Stimulated activated CD8-positive, alpha-beta memory T cell treated with anti-CD3 and anti-CD28 coated beads, Interleukin-2, amount 100 ng/mL, for 1 hour (primary cell): Measurements from ENCODE around the gene C16orf54.
"Not testable (repeated sequence)": the region's sequence is repeated elsewhere in the genome, so short reads cannot be mapped to it uniquely, and the experiment has no call there.

Experiments
- DNase-seq, 2 donors: peaks; one replicate each; pipeline ENCODE4 v3.0.0-alpha.2; 2020; ENCODE audit warnings: low read depth in 2 of 2

C16orf54 gene

GRCh38 chr16:29767062-29767461 is 21.3 kb upstream of the C16orf54 start:
- DNase-seq, result no peak

GRCh38 chr16:29766571-29766970 is 20.8 kb upstream of the C16orf54 start:
- DNase-seq, result no peak

- no peak for DNase-seq
Observed at GRCh38 chr16:29765167-29766032, 19.6 kb upstream of the C16orf54 start.

GRCh38 chr16:29763326-29763725 is 17.5 kb upstream of the C16orf54 start:
- no peak for DNase-seq

- no peak for DNase-seq
Observed at GRCh38 chr16:29761882-29762281, 16.1 kb upstream of the C16orf54 start.

GRCh38 chr16:29761280-29761651 is 15.5 kb upstream of the C16orf54 start:
- not testable (repeated sequence) for DNase-seq

- no peak for DNase-seq
Observed at GRCh38 chr16:29760567-29761279, 14.9 kb upstream of the C16orf54 start.

- no peak for DNase-seq
Observed at GRCh38 chr16:29757950-29758466, 12.2 kb upstream of the C16orf54 start.

GRCh38 chr16:29757086-29757485 is 11.3 kb upstream of the C16orf54 start:
- DNase-seq, result not testable (repeated sequence)

- no peak for DNase-seq
Observed at GRCh38 chr16:29756654-29757053, 10.9 kb upstream of the C16orf54 start.

- no peak for DNase-seq
Observed at GRCh38 chr16:29753516-29753915, 7.7 kb upstream of the C16orf54 start.

- DNase-seq, result not testable (repeated sequence)
Observed at GRCh38 chr16:29748760-29749149, 3.0 kb upstream of the C16orf54 start.

- DNase-seq, result no peak
Observed at GRCh38 chr16:29747947-29748759, 2.4 kb upstream of the C16orf54 start.

- DNase-seq, result not testable (repeated sequence)
Observed at GRCh38 chr16:29746518-29746917, 728 bp upstream of the C16orf54 start.

GRCh38 chr16:29745121-29745852 is 503 bp downstream of the C16orf54 start:
- peak in 1 of 2 donors; percentile 24 for DNase-seq

- no peak for DNase-seq
Observed at GRCh38 chr16:29744541-29745101, 1.2 kb downstream of the C16orf54 start.

- DNase-seq, result no peak
Observed at GRCh38 chr16:29743827-29744531, 1.8 kb downstream of the C16orf54 start.

- no peak for DNase-seq
Observed at GRCh38 chr16:29743475-29743826, 2.3 kb downstream of the C16orf54 start.

- DNase-seq, result no peak
Observed at GRCh38 chr16:29742683-29743275, 3.0 kb downstream of the C16orf54 start.

GRCh38 chr16:29740630-29741015 is 5.2 kb downstream of the C16orf54 start:
- not testable (repeated sequence) for DNase-seq
